Measurements from ENCODE around the gene THSD7B.

DNA sequence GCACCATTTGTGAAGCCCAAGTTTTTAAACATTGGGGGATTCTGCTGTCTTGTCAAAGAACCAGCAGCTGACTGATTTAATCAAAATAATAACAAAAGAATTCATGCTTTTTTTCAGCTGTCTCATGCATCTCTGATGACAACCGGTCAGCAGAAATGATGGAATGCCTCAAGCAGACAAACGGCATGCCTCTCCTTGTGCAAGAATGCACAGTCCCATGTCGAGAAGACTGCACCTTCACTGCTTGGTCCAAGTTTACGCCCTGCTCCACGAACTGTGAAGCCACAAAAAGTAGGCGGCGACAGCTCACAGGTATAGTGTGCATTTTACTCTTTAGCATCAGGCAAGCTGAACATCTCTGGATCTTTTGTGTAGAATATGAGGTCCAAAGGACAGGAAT, 640.2 kb downstream of the THSD7B start:
- TF ChIP-seq EP300 (IDR thresholded peaks at IDR 0.05) (no peak), EHMT2 (IDR thresholded peaks at IDR 0.05; ENCODE audit: low read depth) (no peak), RFX5 (IDR thresholded peaks at IDR 0.05) (no peak), MAFK (IDR thresholded peaks at IDR 0.05; ENCODE audit: partially characterized antibody) (no peak), JUNB (IDR thresholded peaks at IDR 0.05) (no peak), MYC (IDR thresholded peaks at IDR 0.05; ENCODE audit: borderline replicate concordance, low read length) (no peak), PHF8 (IDR thresholded peaks at IDR 0.05; ENCODE audit: borderline replicate concordance, low read depth) (no peak), RCOR1 (IDR thresholded peaks at IDR 0.05; ENCODE audit: low read depth, low read length) (no peak), POLR2A (IDR thresholded peaks at IDR 0.05; ENCODE audit: low read length) (no peak), BHLHE40 (IDR thresholded peaks at IDR 0.05; ENCODE audit: low read depth, low read length) (no peak)
- TF ChIP-seq, protein P1, sequence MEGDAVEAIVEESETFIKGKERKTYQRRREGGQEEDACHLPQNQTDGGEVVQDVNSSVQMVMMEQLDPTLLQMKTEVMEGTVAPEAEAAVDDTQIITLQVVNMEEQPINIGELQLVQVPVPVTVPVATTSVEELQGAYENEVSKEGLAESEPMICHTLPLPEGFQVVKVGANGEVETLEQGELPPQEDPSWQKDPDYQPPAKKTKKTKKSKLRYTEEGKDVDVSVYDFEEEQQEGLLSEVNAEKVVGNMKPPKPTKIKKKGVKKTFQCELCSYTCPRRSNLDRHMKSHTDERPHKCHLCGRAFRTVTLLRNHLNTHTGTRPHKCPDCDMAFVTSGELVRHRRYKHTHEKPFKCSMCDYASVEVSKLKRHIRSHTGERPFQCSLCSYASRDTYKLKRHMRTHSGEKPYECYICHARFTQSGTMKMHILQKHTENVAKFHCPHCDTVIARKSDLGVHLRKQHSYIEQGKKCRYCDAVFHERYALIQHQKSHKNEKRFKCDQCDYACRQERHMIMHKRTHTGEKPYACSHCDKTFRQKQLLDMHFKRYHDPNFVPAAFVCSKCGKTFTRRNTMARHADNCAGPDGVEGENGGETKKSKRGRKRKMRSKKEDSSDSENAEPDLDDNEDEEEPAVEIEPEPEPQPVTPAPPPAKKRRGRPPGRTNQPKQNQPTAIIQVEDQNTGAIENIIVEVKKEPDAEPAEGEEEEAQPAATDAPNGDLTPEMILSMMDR (IDR thresholded peaks at IDR 0.05) = no peak
- TF ChIP-seq, protein P2, sequence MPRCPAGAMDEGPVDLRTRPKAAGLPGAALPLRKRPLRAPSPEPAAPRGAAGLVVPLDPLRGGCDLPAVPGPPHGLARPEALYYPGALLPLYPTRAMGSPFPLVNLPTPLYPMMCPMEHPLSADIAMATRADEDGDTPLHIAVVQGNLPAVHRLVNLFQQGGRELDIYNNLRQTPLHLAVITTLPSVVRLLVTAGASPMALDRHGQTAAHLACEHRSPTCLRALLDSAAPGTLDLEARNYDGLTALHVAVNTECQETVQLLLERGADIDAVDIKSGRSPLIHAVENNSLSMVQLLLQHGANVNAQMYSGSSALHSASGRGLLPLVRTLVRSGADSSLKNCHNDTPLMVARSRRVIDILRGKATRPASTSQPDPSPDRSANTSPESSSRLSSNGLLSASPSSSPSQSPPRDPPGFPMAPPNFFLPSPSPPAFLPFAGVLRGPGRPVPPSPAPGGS (IDR thresholded peaks at IDR 0.05) = no peak
- TF ChIP-seq, protein P3, sequence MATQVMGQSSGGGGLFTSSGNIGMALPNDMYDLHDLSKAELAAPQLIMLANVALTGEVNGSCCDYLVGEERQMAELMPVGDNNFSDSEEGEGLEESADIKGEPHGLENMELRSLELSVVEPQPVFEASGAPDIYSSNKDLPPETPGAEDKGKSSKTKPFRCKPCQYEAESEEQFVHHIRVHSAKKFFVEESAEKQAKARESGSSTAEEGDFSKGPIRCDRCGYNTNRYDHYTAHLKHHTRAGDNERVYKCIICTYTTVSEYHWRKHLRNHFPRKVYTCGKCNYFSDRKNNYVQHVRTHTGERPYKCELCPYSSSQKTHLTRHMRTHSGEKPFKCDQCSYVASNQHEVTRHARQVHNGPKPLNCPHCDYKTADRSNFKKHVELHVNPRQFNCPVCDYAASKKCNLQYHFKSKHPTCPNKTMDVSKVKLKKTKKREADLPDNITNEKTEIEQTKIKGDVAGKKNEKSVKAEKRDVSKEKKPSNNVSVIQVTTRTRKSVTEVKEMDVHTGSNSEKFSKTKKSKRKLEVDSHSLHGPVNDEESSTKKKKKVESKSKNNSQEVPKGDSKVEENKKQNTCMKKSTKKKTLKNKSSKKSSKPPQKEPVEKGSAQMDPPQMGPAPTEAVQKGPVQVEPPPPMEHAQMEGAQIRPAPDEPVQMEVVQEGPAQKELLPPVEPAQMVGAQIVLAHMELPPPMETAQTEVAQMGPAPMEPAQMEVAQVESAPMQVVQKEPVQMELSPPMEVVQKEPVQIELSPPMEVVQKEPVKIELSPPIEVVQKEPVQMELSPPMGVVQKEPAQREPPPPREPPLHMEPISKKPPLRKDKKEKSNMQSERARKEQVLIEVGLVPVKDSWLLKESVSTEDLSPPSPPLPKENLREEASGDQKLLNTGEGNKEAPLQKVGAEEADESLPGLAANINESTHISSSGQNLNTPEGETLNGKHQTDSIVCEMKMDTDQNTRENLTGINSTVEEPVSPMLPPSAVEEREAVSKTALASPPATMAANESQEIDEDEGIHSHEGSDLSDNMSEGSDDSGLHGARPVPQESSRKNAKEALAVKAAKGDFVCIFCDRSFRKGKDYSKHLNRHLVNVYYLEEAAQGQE (IDR thresholded peaks at IDR 0.05) = no peak
- TF ChIP-seq, protein P4, sequence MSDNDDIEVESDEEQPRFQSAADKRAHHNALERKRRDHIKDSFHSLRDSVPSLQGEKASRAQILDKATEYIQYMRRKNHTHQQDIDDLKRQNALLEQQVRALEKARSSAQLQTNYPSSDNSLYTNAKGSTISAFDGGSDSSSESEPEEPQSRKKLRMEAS (IDR thresholded peaks at IDR 0.05) = no peak
